CD8-positive, alpha-beta memory T cell (primary cell): ENCODE measurements around the gene HELZ. TPM values are rescaled to one million over a fixed set of nuclear protein-coding genes. Genes with fewer than 3 reads are reported as not detected.

ENCODE experiments used
- CTCF ChIA-PET: fragments of 350-600 bp; sonication (Branson Sonifier 250); formaldehyde crosslinking; loops from one replicate; lab custom pipeline; 2021; ENCODE audit warnings: antibody characterized with exemption; lab: Charles Lee
- POLR2A ChIA-PET: fragments of 350-600 bp; sonication (Branson Sonifier 250); formaldehyde crosslinking; loops from one replicate; lab custom pipeline; 2021; ENCODE audit warnings: antibody characterized with exemption; lab: Charles Lee
- DNase-seq, 5 donors: peaks; one replicate each; pipeline versions ENCODE4 v3.0.0 to v3.0.0-alpha.2; 2020 to 2022; ENCODE audit warnings: mixed read lengths in 1 of 5
- H3K27ac ChIP-seq: one replicate; pipeline ENCODE4 v1.7.0; 2013; ENCODE audit warnings: low read depth, mild to moderate bottlenecking, low read length, moderate library complexity
- H3K27me3 ChIP-seq: 2 replicates; pipeline ENCODE4 v1.7.0; 2013; ENCODE audit warnings: low read length, mild to moderate bottlenecking; ENCODE audit not compliant: insufficient read depth, poor library complexity, severe bottlenecking
- H3K36me3 ChIP-seq: 2 replicates; pipeline ENCODE4 v1.7.0; 2013; ENCODE audit warnings: mild to moderate bottlenecking, low read length, moderate library complexity; ENCODE audit not compliant: insufficient read depth
- H3K4me1 ChIP-seq: 2 replicates; pipeline ENCODE4 v1.7.0; 2013; ENCODE audit warnings: mild to moderate bottlenecking, low read length, moderate library complexity; ENCODE audit not compliant: insufficient read depth
- H3K4me3 ChIP-seq: 2 replicates; pipeline ENCODE4 v1.7.0; 2013; ENCODE audit warnings: mild to moderate bottlenecking, low read length
- H3K9me3 ChIP-seq: 2 replicates; pipeline ENCODE4 v1.7.0; 2013; ENCODE audit warnings: mild to moderate bottlenecking, low read length
- H3K27ac Mint-ChIP-seq, 8 donors: one replicate each; pipeline ENCODE4 v1.8.0; 2020 to 2021; ENCODE audit warnings: mixed read lengths in 8 of 8, mild to moderate bottlenecking in 6 of 8, inconsistent platforms in 3 of 8, moderate library complexity in 3 of 8
- H3K27me3 Mint-ChIP-seq, 2 donors: one replicate each; pipeline ENCODE4 v1.8.0; 2020 to 2021; ENCODE audit warnings: mixed read lengths in 2 of 2, mild to moderate bottlenecking in 1 of 2, moderate library complexity in 1 of 2
- H3K36me3 Mint-ChIP-seq, 3 donors: one replicate each; pipeline ENCODE4 v1.8.0; 2020 to 2021; ENCODE audit warnings: mixed read lengths in 3 of 3, inconsistent platforms in 1 of 3, mild to moderate bottlenecking in 1 of 3
- H3K4me1 Mint-ChIP-seq, 3 donors: one replicate each; pipeline ENCODE4 v1.8.0; 2020 to 2021; ENCODE audit warnings: mixed read lengths in 3 of 3, inconsistent platforms in 1 of 3, mild to moderate bottlenecking in 1 of 3
- H3K4me3 Mint-ChIP-seq, 7 donors: one replicate each; pipeline ENCODE4 v1.8.0; 2020 to 2021; ENCODE audit warnings: mixed read lengths in 7 of 7, mild to moderate bottlenecking in 6 of 7, moderate library complexity in 4 of 7, inconsistent platforms in 2 of 7
- H3K9me3 Mint-ChIP-seq, 5 donors: one replicate each; pipeline ENCODE4 v1.8.0; 2020 to 2022; ENCODE audit warnings: mixed read lengths in 5 of 5, mild to moderate bottlenecking in 3 of 5, moderate library complexity in 2 of 5, inconsistent platforms in 1 of 5
- polyA plus RNA-seq: library from polyadenylated mRNA; unstranded; fragments of 300-500 nt; fragmentation: Illumina TruSeq; gene quantifications from one replicate; pipeline ENCODE4 v1.2.3, GENCODE V29; 2021
- total RNA-seq, 2 experiments: library from RNA; stranded (reverse); gene quantifications; one replicate each; pipeline ENCODE4 v1.2.3, GENCODE V29; 2021

HELZ gene
- total and polyA plus RNA-seq, 3 experiments from 2014 or later: 56.4 to 85.0 (median 62.5) TPM

DNA sequence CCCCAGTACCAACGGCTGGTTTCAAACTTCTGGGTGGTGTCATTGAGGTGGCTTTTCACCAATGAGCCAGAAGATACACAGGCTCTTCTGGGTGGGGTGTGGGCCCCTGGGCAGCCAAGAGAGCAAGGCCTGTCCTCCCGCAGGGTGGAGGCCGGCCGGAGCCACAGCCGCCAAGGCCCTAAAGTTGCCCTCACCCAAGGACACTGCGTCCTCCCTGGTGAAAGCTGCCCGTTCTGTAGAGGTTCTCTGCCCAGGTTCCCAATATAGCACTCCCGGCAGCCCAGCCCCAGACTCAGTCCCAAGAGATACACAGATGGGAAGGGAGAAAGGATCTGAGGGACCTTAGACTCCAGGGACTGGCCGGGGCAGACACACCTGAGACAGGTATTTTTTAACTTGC is 211.4 kb downstream of the HELZ start:
- Histone ChIP-seq H3K27ac (no peak overlapping the region), H3K4me3 (no peak overlapping the region), H3K9me3 (no peaks in the 10 kb centered on the region), H3K36me3 (no peaks in the 10 kb centered on the region), H3K27me3 (no peaks in the 10 kb centered on the region), H3K4me1 (no peaks in the 10 kb centered on the region)
- Mint-ChIP-seq H3K4me1 (no peaks in the 10 kb centered on the region), H3K27ac (no peak overlapping the region), H3K4me3 (no peak overlapping the region), H3K9me3 (no peaks in the 10 kb centered on the region), H3K36me3 (no peaks in the 10 kb centered on the region), H3K27me3 (peaks cover 11 to 15% of the 10 kb centered on the region in 2 donors)
- ChIA-PET POLR2A (no interaction called here), CTCF (no interaction called here)
- no peak for DNase-seq

DNA sequence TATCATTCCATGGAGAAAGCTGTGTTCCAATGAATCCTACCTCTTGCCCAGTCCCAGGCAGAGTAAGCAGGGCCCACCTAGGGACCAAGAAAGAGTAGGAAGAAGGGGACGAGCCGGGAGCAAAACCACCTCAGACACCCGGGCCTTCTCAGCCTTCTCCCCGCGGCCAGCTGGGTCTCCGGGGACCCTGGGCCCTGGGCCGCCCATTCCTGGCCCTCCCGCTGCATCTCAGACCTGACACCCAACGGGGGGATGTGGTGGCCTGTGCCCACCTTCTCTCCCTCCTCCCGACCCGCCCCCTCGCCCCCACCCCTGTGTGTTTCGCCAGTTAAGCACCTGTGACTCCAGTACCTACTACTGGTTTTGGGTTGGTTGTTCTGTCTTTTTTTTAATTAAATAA is 212.0 kb downstream of the HELZ start:
- Histone ChIP-seq H3K27ac (no peak overlapping the region), H3K27me3 (no peaks in the 10 kb centered on the region), H3K4me1 (no peaks in the 10 kb centered on the region), H3K36me3 (no peaks in the 10 kb centered on the region), H3K4me3 (no peak overlapping the region), H3K9me3 (no peaks in the 10 kb centered on the region)
- no peaks in the 10 kb centered on the region for H3K36me3 Mint-ChIP-seq
- H3K27ac Mint-ChIP-seq: no peak overlapping the region
- H3K9me3 Mint-ChIP-seq: no peaks in the 10 kb centered on the region
- POLR2A ChIA-PET: no interaction called here
- H3K27me3 Mint-ChIP-seq: peaks cover 12 to 15% of the 10 kb centered on the region in 2 donors
- H3K4me1 Mint-ChIP-seq: no peaks in the 10 kb centered on the region
- CTCF ChIA-PET: no interaction called here
- H3K4me3 Mint-ChIP-seq: no peak overlapping the region
- no peak for DNase-seq

DNA sequence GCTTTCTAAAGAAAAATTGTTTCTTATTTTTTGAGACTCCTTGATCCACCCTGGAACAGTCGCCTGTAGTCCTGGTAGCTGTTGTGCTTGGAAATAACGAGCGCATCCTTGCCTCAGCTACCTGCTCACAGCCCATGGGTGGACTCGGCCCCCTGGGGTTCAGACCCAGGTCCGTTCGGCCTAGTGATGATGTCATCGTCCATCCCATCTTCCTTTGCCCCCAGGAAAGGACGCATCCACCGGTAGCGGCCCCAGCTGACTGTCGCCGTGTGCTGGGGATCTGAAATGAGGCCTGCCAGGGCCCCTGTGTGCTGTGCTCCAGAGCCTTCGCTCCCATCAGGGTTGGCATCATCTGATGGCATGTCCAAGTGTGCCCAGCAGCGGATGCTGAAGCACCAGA is 212.6 kb downstream of the HELZ start:
- Histone ChIP-seq H3K27ac (no peak overlapping the region), H3K27me3 (no peaks in the 10 kb centered on the region), H3K9me3 (no peaks in the 10 kb centered on the region), H3K4me1 (no peaks in the 10 kb centered on the region), H3K4me3 (no peak overlapping the region), H3K36me3 (no peaks in the 10 kb centered on the region)
- Mint-ChIP-seq H3K9me3 (no peaks in the 10 kb centered on the region), H3K27ac (no peak overlapping the region), H3K27me3 (peaks cover 11 to 15% of the 10 kb centered on the region in 2 donors), H3K36me3 (no peaks in the 10 kb centered on the region), H3K4me1 (no peaks in the 10 kb centered on the region), H3K4me3 (no peak overlapping the region)
- ChIA-PET CTCF (no interaction called here), POLR2A (no interaction called here)
- DNase-seq: no peak

DNA sequence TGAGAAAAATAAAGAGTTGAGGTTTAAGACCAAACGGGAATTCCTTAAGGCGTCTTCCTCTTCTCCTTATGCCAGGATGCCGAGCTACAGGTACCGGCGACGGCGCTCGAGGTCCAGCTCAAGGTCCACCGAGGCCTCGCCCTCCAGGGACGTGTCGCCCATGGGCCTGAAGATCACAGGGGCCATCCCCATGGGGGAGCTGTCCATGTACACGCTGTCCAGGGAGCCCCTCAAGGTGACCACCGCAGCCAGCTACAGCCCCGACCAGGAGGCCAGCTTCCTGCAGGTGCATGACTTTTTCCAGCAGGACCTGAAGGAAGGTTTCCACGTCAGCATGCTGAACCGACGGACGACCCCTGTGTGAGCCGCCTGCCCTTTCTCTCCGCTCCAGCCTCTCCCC is 214.4 kb downstream of the HELZ start:
- no peaks in the 10 kb centered on the region for H3K27me3 ChIP-seq
- no peaks in the 10 kb centered on the region for H3K36me3 ChIP-seq
- H3K27me3 Mint-ChIP-seq: peaks cover 4% of the 10 kb centered on the region in 2 donors
- no peak overlapping the region for H3K4me3 Mint-ChIP-seq
- no peak overlapping the region for H3K4me3 ChIP-seq
- no peaks in the 10 kb centered on the region for H3K4me1 ChIP-seq
- no peaks in the 10 kb centered on the region for H3K36me3 Mint-ChIP-seq
- no peaks in the 10 kb centered on the region for H3K4me1 Mint-ChIP-seq
- ChIA-PET POLR2A (no interaction called here), CTCF (no interaction called here)
- no peak overlapping the region for H3K27ac ChIP-seq
- H3K27ac Mint-ChIP-seq: no peak overlapping the region
- DNase-seq: no peak
- H3K9me3 Mint-ChIP-seq: no peaks in the 10 kb centered on the region
- no peaks in the 10 kb centered on the region for H3K9me3 ChIP-seq

DNA sequence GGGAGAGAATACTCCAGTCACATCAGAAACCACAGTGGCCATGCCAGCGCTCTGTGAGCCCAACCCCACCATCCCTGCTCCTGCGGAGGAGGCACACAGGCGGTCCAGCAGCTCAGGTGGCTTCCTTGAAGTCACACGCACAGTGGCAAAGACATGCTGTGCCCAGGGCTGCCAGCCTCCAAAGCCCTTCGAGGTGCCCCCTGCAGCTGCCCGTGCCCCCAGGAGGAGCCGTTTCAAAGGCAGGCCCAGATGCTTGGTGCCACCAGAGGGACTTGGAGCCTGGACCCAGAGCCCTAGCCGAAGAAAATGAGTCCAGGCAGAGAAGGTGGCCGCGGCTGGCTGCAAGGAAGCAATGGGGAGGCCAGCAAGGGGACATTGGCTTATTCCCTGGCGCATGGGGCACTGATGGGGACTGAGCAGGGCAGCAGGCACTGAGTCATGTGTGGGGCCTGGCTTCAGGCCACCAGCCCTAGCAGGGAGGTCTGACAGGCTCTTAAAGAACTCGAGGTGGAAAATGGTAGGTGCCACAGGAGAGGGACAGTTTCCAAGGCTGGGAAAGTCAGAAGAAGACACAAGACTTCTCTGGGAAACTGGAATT is 217.9 kb downstream of the HELZ start:
- no peak overlapping the region for H3K27ac Mint-ChIP-seq
- no peak overlapping the region for H3K4me3 ChIP-seq
- H3K36me3 Mint-ChIP-seq: no peaks in the 10 kb centered on the region
- no peak overlapping the region for H3K4me3 Mint-ChIP-seq
- H3K9me3 Mint-ChIP-seq: no peaks in the 10 kb centered on the region
- CTCF ChIA-PET: no interaction called here
- H3K27ac ChIP-seq: no peak overlapping the region
- H3K4me1 Mint-ChIP-seq: no peaks in the 10 kb centered on the region
- POLR2A ChIA-PET: no interaction called here
- peaks cover 4 to 11% of the 10 kb centered on the region in 2 donors for H3K27me3 Mint-ChIP-seq
- no peaks in the 10 kb centered on the region for H3K27me3 ChIP-seq
- H3K36me3 ChIP-seq: no peaks in the 10 kb centered on the region
- DNase-seq: no peak
- no peaks in the 10 kb centered on the region for H3K4me1 ChIP-seq
- H3K9me3 ChIP-seq: no peaks in the 10 kb centered on the region

DNA sequence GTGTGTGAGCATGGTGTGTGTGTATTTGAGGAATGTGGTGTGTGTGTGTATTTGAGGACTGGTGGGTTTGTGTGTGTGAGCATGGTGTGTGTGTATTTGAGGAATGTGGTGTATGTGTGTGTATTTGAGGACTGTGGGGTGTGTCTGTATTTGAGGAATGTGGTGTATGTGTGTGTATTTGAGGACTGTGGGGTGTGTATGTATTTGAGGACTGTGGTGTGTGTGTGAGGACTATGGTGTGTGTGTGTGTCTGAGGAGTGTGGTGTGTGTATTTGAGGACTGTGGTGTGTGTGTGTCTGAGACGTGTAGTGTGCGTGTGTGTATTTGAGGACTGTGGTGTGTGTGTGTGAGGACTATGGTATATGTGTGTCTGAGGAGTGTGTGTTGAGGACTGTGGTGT is 218.7 kb downstream of the HELZ start:
- H3K27ac Mint-ChIP-seq: no peak overlapping the region
- no peaks in the 10 kb centered on the region for H3K9me3 Mint-ChIP-seq
- Histone ChIP-seq H3K27ac (no peak overlapping the region), H3K27me3 (no peaks in the 10 kb centered on the region), H3K9me3 (no peaks in the 10 kb centered on the region), H3K4me1 (no peaks in the 10 kb centered on the region), H3K4me3 (no peak overlapping the region), H3K36me3 (no peaks in the 10 kb centered on the region)
- no peaks in the 10 kb centered on the region for H3K4me1 Mint-ChIP-seq
- H3K27me3 Mint-ChIP-seq: peaks cover 4 to 11% of the 10 kb centered on the region in 2 donors
- no peaks in the 10 kb centered on the region for H3K36me3 Mint-ChIP-seq
- ChIA-PET CTCF (no interaction called here), POLR2A (no interaction called here)
- DNase-seq: no peak
- H3K4me3 Mint-ChIP-seq: no peak overlapping the region

DNA sequence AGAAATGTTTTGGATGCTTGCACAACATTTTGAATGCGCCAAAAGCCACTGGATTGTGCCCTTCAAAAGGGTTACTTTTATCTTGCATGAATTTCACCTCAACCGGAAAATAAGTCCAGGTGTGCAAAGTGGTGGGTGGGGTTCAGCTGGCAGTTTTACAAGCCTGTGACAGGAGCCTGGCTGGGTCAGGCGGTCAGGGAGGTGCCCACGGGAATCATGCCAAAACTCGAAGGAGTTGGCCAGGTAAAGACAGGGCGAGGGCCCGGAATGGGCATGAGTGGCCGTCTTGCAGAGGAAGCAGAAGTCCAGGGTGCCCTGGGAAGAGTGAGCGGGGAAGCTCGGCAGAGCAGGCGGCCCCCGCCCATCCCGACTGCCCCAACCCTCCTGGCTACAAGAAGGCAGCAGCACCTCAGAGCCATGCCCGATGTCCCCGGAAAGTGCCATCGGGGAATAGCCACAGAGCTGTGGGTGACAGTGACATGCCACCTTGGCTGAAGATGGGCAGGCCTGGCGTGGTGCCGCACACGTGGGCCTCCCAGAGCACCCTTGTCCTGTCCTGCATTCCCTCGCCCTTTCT is 219.7 kb downstream of the HELZ start:
- Mint-ChIP-seq H3K27ac (no peak overlapping the region), H3K27me3 (peaks cover 4 to 11% of the 10 kb centered on the region in 2 donors), H3K9me3 (no peaks in the 10 kb centered on the region), H3K36me3 (no peaks in the 10 kb centered on the region), H3K4me3 (no peak overlapping the region), H3K4me1 (no peaks in the 10 kb centered on the region)
- no peaks in the 10 kb centered on the region for H3K9me3 ChIP-seq
- H3K4me1 ChIP-seq: no peaks in the 10 kb centered on the region
- CTCF ChIA-PET: no interaction called here
- no peaks in the 10 kb centered on the region for H3K27me3 ChIP-seq
- no peak for DNase-seq
- POLR2A ChIA-PET: no interaction called here
- H3K36me3 ChIP-seq: no peaks in the 10 kb centered on the region
- H3K4me3 ChIP-seq: no peak overlapping the region
- no peak overlapping the region for H3K27ac ChIP-seq

DNA sequence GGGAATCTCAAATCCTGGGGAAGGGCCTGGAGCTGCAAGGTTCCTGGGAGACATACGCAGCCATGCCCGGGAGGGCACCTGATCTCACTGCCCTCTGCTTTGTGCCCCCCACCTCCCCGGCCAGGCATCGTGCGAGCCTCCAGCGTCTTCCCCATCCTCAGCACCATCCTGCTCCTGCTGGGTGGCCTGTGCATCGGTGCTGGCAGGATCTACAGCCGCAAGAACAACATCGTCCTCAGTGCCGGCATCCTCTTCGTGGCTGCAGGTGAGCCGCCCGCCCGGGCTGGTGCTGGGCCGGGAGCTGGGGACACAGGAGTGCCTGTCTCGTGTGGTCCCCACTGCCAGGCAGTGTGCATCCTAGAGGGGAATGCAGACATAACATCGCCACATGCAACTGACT is 220.3 kb downstream of the HELZ start:
- Histone ChIP-seq H3K27me3 (no peaks in the 10 kb centered on the region), H3K4me3 (no peak overlapping the region), H3K4me1 (no peaks in the 10 kb centered on the region), H3K36me3 (no peaks in the 10 kb centered on the region), H3K9me3 (no peaks in the 10 kb centered on the region), H3K27ac (no peak overlapping the region)
- DNase-seq: no peak
- H3K4me1 Mint-ChIP-seq: no peaks in the 10 kb centered on the region
- H3K4me3 Mint-ChIP-seq: no peak overlapping the region
- CTCF ChIA-PET: no interaction called here
- H3K9me3 Mint-ChIP-seq: no peaks in the 10 kb centered on the region
- POLR2A ChIA-PET: no interaction called here
- no peak overlapping the region for H3K27ac Mint-ChIP-seq
- H3K36me3 Mint-ChIP-seq: no peaks in the 10 kb centered on the region
- peaks cover 4 to 11% of the 10 kb centered on the region in 2 donors for H3K27me3 Mint-ChIP-seq
